ENCODE results near the gene LBHD2. TPM values are rescaled to one million over a fixed set of nuclear protein-coding genes. Genes with fewer than 3 reads are reported as not detected.

The LBHD2 gene
- total RNA-seq, 1 donor from 2014 or later = not detected

GRCh38 chr14:103089386-103090335 is 5.7 kb downstream of the LBHD2 start:
- Mint-ChIP-seq H3K4me3 (no peak overlapping the region), H3K27me3 (peaks cover 13% of the 10 kb centered on the region), H3K36me3 (no peaks in the 10 kb centered on the region), H3K9me3 (no peaks in the 10 kb centered on the region), H3K4me1 (ENCODE audit: unreplicated experiment) (no peaks in the 10 kb centered on the region), H3K27ac (no peak overlapping the region)
- no peak for DNase-seq (ENCODE audit: extremely low spot score, unreplicated experiment)
- no peak for TF ChIP-seq CTCF (conservative IDR thresholded peaks at IDR 0.05)

GRCh38 chr14:103090481-103091020 is 6.5 kb downstream of the LBHD2 start:
- Mint-ChIP-seq H3K27ac (no peak overlapping the region), H3K4me1 (ENCODE audit: unreplicated experiment) (no peaks in the 10 kb centered on the region), H3K4me3 (no peak overlapping the region), H3K27me3 (peaks cover 8% of the 10 kb centered on the region), H3K9me3 (no peaks in the 10 kb centered on the region), H3K36me3 (no peaks in the 10 kb centered on the region)
- no peak for DNase-seq (ENCODE audit: extremely low spot score, unreplicated experiment)
- TF ChIP-seq CTCF (conservative IDR thresholded peaks at IDR 0.05) = no peak

GRCh38 chr14:103091041-103091882 is 7.3 kb downstream of the LBHD2 start:
- Mint-ChIP-seq H3K4me3 (no peak overlapping the region), H3K4me1 (ENCODE audit: unreplicated experiment) (peaks cover under 1% of the 10 kb centered on the region), H3K9me3 (no peaks in the 10 kb centered on the region), H3K27ac (no peak overlapping the region), H3K27me3 (peaks cover 5% of the 10 kb centered on the region), H3K36me3 (no peaks in the 10 kb centered on the region)
- TF ChIP-seq CTCF (conservative IDR thresholded peaks at IDR 0.05) = peak; percentile 65
- no peak for DNase-seq (ENCODE audit: extremely low spot score, unreplicated experiment)

- H3K27ac Mint-ChIP-seq = no peak overlapping the region
- peaks cover 3% of the 10 kb centered on the region for H3K27me3 Mint-ChIP-seq
- no peak for DNase-seq (ENCODE audit: extremely low spot score, unreplicated experiment)
- no peak for TF ChIP-seq CTCF (conservative IDR thresholded peaks at IDR 0.05)
- H3K36me3 Mint-ChIP-seq = no peaks in the 10 kb centered on the region
- H3K4me1 Mint-ChIP-seq (ENCODE audit: unreplicated experiment) = peaks cover 6% of the 10 kb centered on the region
- H3K4me3 Mint-ChIP-seq = no peak overlapping the region
- no peaks in the 10 kb centered on the region for H3K9me3 Mint-ChIP-seq
Observed at GRCh38 chr14:103091883-103092222, 7.8 kb downstream of the LBHD2 start.

GRCh38 chr14:103093856-103094405 is 9.9 kb downstream of the LBHD2 start:
- Mint-ChIP-seq H3K4me1 (ENCODE audit: unreplicated experiment) (peaks cover 6% of the 10 kb centered on the region), H3K27me3 (peaks cover 3% of the 10 kb centered on the region)

More at GRCh38 chr14:103093856-103094405, 9.9 kb downstream of the LBHD2 start:
- no peak for TF ChIP-seq CTCF (conservative IDR thresholded peaks at IDR 0.05)
- Mint-ChIP-seq H3K4me3 (no peak overlapping the region), H3K36me3 (no peaks in the 10 kb centered on the region), H3K9me3 (no peaks in the 10 kb centered on the region), H3K27ac (no peak overlapping the region)
- no peak for DNase-seq (ENCODE audit: extremely low spot score, unreplicated experiment)

Data from type B pancreatic cell (in vitro differentiated cells).